ENCODE measurements around the gene ADAMTS10.

DNA sequence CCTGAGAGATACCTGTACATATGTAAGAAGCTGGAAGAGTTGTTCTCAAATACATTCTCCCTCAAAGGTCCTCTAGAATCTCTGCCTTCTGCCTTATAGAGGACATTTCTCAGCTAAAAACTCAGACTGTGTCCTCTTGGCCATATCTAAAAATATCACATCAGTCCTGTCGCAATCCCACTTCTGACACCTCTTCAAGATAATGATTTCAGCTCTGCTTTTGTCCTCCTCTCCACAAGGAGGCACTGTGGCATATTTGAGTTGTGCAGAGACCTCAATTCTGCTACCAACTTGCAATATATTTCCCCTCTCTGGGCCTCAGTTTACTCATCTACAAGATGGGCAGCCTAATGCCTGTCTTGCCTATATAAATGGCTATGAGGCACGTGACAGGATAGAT is 16.6 kb downstream of the ADAMTS10 start:
- TF ChIP-seq, protein P1, sequence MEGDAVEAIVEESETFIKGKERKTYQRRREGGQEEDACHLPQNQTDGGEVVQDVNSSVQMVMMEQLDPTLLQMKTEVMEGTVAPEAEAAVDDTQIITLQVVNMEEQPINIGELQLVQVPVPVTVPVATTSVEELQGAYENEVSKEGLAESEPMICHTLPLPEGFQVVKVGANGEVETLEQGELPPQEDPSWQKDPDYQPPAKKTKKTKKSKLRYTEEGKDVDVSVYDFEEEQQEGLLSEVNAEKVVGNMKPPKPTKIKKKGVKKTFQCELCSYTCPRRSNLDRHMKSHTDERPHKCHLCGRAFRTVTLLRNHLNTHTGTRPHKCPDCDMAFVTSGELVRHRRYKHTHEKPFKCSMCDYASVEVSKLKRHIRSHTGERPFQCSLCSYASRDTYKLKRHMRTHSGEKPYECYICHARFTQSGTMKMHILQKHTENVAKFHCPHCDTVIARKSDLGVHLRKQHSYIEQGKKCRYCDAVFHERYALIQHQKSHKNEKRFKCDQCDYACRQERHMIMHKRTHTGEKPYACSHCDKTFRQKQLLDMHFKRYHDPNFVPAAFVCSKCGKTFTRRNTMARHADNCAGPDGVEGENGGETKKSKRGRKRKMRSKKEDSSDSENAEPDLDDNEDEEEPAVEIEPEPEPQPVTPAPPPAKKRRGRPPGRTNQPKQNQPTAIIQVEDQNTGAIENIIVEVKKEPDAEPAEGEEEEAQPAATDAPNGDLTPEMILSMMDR (IDR thresholded peaks at IDR 0.05), result no peak
- no peak for TF ChIP-seq POLR2A (IDR thresholded peaks at IDR 0.05)

Measured in esophagus squamous epithelium (tissue), 4 donors.